Measurements from ENCODE around the gene DGKH. TPM values are rescaled to one million over a fixed set of nuclear protein-coding genes. Genes with fewer than 3 reads are reported as not detected.
"Not testable (repeated sequence)": the region's sequence is repeated elsewhere in the genome, so short reads cannot be mapped to it uniquely, and the experiment has no call there.

DGKH gene
- total and polyA plus RNA-seq, 2 donors (not counting 1 experiment from before 2014, with no cell fraction given) = 6.1 to 7.9 TPM

DNA sequence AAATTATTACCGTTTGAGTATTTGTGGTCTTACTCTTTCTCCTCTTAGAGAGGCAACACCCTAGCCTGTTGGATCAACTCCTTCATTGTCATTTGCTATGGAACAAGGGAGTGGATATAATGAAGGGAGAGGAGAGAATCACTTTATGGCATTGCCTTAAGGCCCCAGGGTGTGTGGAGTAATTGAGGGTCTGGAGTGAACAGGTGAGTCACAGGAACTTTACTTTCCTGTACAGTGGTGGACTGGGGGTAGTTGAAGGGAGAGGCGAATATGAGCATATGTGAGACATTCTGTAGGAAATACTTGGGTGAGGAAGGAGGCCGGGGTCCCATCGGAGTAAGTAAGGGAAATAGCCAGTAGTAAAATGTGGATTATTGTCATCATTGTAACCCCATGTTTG lies 17.0 kb downstream of the DGKH start:
- DNase-seq (ENCODE audit: low read depth in 2 of 2) = no peak
- H3K9me3 ChIP-seq (ENCODE audit: control insufficient read depth, insufficient read depth, low read depth, low read length) = no peaks in the 10 kb centered on the region
- no peaks in the 10 kb centered on the region for H4K20me1 ChIP-seq (ENCODE audit: control insufficient read depth, extremely low read depth, insufficient read depth, low read length)
- TF ChIP-seq, protein P1, sequence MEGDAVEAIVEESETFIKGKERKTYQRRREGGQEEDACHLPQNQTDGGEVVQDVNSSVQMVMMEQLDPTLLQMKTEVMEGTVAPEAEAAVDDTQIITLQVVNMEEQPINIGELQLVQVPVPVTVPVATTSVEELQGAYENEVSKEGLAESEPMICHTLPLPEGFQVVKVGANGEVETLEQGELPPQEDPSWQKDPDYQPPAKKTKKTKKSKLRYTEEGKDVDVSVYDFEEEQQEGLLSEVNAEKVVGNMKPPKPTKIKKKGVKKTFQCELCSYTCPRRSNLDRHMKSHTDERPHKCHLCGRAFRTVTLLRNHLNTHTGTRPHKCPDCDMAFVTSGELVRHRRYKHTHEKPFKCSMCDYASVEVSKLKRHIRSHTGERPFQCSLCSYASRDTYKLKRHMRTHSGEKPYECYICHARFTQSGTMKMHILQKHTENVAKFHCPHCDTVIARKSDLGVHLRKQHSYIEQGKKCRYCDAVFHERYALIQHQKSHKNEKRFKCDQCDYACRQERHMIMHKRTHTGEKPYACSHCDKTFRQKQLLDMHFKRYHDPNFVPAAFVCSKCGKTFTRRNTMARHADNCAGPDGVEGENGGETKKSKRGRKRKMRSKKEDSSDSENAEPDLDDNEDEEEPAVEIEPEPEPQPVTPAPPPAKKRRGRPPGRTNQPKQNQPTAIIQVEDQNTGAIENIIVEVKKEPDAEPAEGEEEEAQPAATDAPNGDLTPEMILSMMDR (conservative IDR thresholded peaks at IDR 0.05 in 1 of 2, IDR thresholded peaks at IDR 0.05 in 1 of 2; ENCODE audit: low read depth in 1 of 2, low read length in 2 of 2) = no peak
- no peak for TF ChIP-seq EZH2 (IDR thresholded peaks at IDR 0.05; ENCODE audit: low read length, missing control alignments)
- no peak overlapping the region for H3K27ac ChIP-seq (ENCODE audit: insufficient read depth, low read length)
- no peak overlapping the region for H3K4me3 ChIP-seq (replicated peaks in 1 of 4; ENCODE audit: control extremely low read depth in 1 of 4, insufficient read depth in 1 of 4, low read depth in 3 of 4, low read length in 4 of 4)
- H3K4me2 ChIP-seq (ENCODE audit: extremely low read depth, insufficient read depth, low read length) = no peak overlapping the region
- no peaks in the 10 kb centered on the region for H3K36me3 ChIP-seq (ENCODE audit: control insufficient read depth, insufficient read depth, low read length)
- peaks cover 4% of the 10 kb centered on the region for H3K79me2 ChIP-seq (ENCODE audit: control insufficient read depth, insufficient read depth, low read length)
- no peak overlapping the region for H2AFZ ChIP-seq (ENCODE audit: low read length)
- peaks cover 6% of the 10 kb centered on the region for H3K4me1 ChIP-seq (ENCODE audit: control insufficient read depth, extremely low read depth, insufficient read depth, low read length)
- no peak overlapping the region for H3K9ac ChIP-seq (ENCODE audit: insufficient read depth, low read length)
- H3K27me3 ChIP-seq (ENCODE audit: control insufficient read depth, insufficient read depth, low read length) = no peaks in the 10 kb centered on the region

DNA sequence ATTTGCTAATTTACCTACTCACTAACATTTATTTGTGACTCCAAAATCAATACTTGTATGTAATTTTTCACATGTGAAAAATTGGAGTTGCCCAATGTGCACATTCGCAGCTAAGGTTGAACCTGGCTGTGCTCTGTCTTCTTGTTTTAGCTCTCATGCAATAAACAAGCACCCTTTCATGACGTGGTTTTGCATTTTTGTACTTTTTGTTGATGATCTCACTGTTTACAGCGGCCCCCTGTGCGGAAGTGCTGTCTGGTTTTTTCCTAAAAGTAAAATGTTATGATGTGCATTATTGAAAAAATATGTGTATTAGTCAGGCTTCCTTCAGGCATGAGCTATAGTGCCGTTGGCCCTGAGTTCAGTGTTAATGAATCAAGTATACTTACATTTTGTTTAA lies 18.1 kb downstream of the DGKH start:
- TF ChIP-seq, protein P1 (conservative IDR thresholded peaks at IDR 0.05 in 1 of 2, IDR thresholded peaks at IDR 0.05 in 1 of 2; ENCODE audit: low read depth in 1 of 2, low read length in 2 of 2) = no peak
- TF ChIP-seq EZH2 (IDR thresholded peaks at IDR 0.05; ENCODE audit: low read length, missing control alignments) = no peak
- peaks cover 6% of the 10 kb centered on the region for H3K4me1 ChIP-seq (ENCODE audit: control insufficient read depth, extremely low read depth, insufficient read depth, low read length)
- peak overlapping the region; percentile 20 for H3K4me2 ChIP-seq (ENCODE audit: extremely low read depth, insufficient read depth, low read length)
- H3K79me2 ChIP-seq (ENCODE audit: control insufficient read depth, insufficient read depth, low read length) = peaks cover 4% of the 10 kb centered on the region
- H3K27me3 ChIP-seq (ENCODE audit: control insufficient read depth, insufficient read depth, low read length) = no peaks in the 10 kb centered on the region
- DNase-seq (ENCODE audit: low read depth in 2 of 2) = peak; percentile 80
- H3K9ac ChIP-seq (ENCODE audit: insufficient read depth, low read length) = no peak overlapping the region
- H2AFZ ChIP-seq (ENCODE audit: low read length) = no peak overlapping the region
- no peak overlapping the region for H3K4me3 ChIP-seq (replicated peaks in 1 of 4; ENCODE audit: control extremely low read depth in 1 of 4, insufficient read depth in 1 of 4, low read depth in 3 of 4, low read length in 4 of 4)
- H3K9me3 ChIP-seq (ENCODE audit: control insufficient read depth, insufficient read depth, low read depth, low read length) = no peaks in the 10 kb centered on the region
- H4K20me1 ChIP-seq (ENCODE audit: control insufficient read depth, extremely low read depth, insufficient read depth, low read length) = no peaks in the 10 kb centered on the region
- peak overlapping the region; percentile 50 for H3K27ac ChIP-seq (ENCODE audit: insufficient read depth, low read length)
- no peaks in the 10 kb centered on the region for H3K36me3 ChIP-seq (ENCODE audit: control insufficient read depth, insufficient read depth, low read length)

DNA sequence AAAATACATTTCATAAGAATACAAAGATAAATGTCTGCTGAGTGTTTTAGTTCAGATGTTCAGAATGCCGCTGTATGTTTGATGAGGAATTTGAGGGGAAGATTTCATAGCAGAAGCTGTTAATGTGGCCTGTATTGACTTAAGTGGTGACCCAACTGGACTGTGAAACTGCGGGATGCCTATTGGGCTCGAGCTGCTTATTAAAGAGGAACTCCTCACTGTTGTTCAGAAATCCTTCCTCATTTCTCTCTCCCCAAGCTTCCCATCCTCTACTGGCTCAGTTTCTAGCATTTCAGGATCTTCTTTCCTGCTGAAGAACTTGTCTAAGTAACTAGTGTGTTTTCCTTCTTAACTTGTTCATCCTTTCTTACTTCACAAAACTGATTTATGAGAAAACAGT lies 20.4 kb downstream of the DGKH start:
- Histone ChIP-seq H3K27me3 (ENCODE audit: control insufficient read depth, insufficient read depth, low read length) (no peaks in the 10 kb centered on the region), H3K9ac (ENCODE audit: insufficient read depth, low read length) (no peak overlapping the region), H3K4me1 (ENCODE audit: control insufficient read depth, extremely low read depth, insufficient read depth, low read length) (peaks cover 6% of the 10 kb centered on the region), H4K20me1 (ENCODE audit: control insufficient read depth, extremely low read depth, insufficient read depth, low read length) (no peaks in the 10 kb centered on the region), H3K36me3 (ENCODE audit: control insufficient read depth, insufficient read depth, low read length) (no peaks in the 10 kb centered on the region), H3K27ac (ENCODE audit: insufficient read depth, low read length) (no peak overlapping the region), H2AFZ (ENCODE audit: low read length) (no peak overlapping the region), H3K4me3 (replicated peaks in 1 of 4; ENCODE audit: control extremely low read depth in 1 of 4, insufficient read depth in 1 of 4, low read depth in 3 of 4, low read length in 4 of 4) (no peak overlapping the region), H3K9me3 (ENCODE audit: control insufficient read depth, insufficient read depth, low read depth, low read length) (no peaks in the 10 kb centered on the region), H3K79me2 (ENCODE audit: control insufficient read depth, insufficient read depth, low read length) (peaks cover 4% of the 10 kb centered on the region), H3K4me2 (ENCODE audit: extremely low read depth, insufficient read depth, low read length) (no peak overlapping the region)
- TF ChIP-seq EZH2 (IDR thresholded peaks at IDR 0.05; ENCODE audit: low read length, missing control alignments) = no peak
- TF ChIP-seq, protein P1 (conservative IDR thresholded peaks at IDR 0.05 in 1 of 2, IDR thresholded peaks at IDR 0.05 in 1 of 2; ENCODE audit: low read depth in 1 of 2, low read length in 2 of 2) = no peak
- no peak for DNase-seq (ENCODE audit: low read depth in 2 of 2)

DNA sequence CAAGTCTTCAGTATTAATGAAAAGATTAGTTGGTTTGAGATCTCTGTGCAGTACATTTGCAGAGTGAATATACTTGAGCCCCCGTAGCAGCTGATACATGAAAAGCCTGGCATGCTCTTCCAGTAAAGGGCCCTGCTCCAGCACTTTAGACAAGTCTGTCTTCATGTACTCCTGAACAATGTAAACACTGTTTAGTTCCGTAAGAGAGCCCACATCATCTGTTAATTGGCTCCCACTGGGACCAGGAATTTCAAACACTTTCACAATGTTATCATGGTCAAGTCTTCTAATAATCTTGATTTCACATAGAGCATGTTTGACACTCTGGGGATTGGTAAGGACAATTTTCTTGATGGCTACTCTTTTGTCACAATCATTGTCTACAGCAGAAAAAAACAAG lies 22.2 kb downstream of the DGKH start:
- not testable (repeated sequence) for H3K4me2 ChIP-seq (ENCODE audit: extremely low read depth, insufficient read depth, low read length); H3K27ac ChIP-seq (ENCODE audit: insufficient read depth, low read length); H3K79me2 ChIP-seq (ENCODE audit: control insufficient read depth, insufficient read depth, low read length); H3K4me1 ChIP-seq (ENCODE audit: control insufficient read depth, extremely low read depth, insufficient read depth, low read length); H3K9ac ChIP-seq (ENCODE audit: insufficient read depth, low read length); H2AFZ ChIP-seq (ENCODE audit: low read length); H3K27me3 ChIP-seq (ENCODE audit: control insufficient read depth, insufficient read depth, low read length); H3K4me3 ChIP-seq (replicated peaks in 1 of 4; ENCODE audit: control extremely low read depth in 1 of 4, insufficient read depth in 1 of 4, low read depth in 3 of 4, low read length in 4 of 4); DNase-seq (ENCODE audit: low read depth in 2 of 2); H4K20me1 ChIP-seq (ENCODE audit: control insufficient read depth, extremely low read depth, insufficient read depth, low read length); H3K36me3 ChIP-seq (ENCODE audit: control insufficient read depth, insufficient read depth, low read length); H3K9me3 ChIP-seq (ENCODE audit: control insufficient read depth, insufficient read depth, low read depth, low read length)

DNA sequence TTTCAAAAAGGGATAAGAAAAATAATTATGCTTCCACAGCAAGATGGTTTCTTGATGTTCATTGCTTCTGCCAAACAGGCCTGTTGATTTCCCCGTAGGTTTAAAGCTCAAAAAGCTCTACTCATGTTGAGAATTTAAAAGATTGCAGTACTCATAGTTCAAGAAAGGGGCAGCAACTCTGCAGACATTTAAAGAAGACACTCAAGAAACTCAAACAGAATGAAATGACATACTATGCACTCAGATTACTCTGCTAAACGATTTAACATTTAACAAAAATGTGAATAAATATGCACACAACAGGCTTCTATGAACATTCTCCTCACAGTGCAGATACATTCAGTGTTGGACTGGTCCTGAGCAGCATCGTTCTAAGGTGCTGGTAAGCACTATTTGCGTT lies 22.7 kb downstream of the DGKH start:
- not testable (repeated sequence) for H3K36me3 ChIP-seq (ENCODE audit: control insufficient read depth, insufficient read depth, low read length); H3K4me2 ChIP-seq (ENCODE audit: extremely low read depth, insufficient read depth, low read length); H3K4me1 ChIP-seq (ENCODE audit: control insufficient read depth, extremely low read depth, insufficient read depth, low read length); H3K9me3 ChIP-seq (ENCODE audit: control insufficient read depth, insufficient read depth, low read depth, low read length); H3K4me3 ChIP-seq (replicated peaks in 1 of 4; ENCODE audit: control extremely low read depth in 1 of 4, insufficient read depth in 1 of 4, low read depth in 3 of 4, low read length in 4 of 4); H2AFZ ChIP-seq (ENCODE audit: low read length); H3K79me2 ChIP-seq (ENCODE audit: control insufficient read depth, insufficient read depth, low read length); H3K27ac ChIP-seq (ENCODE audit: insufficient read depth, low read length); H3K9ac ChIP-seq (ENCODE audit: insufficient read depth, low read length); H3K27me3 ChIP-seq (ENCODE audit: control insufficient read depth, insufficient read depth, low read length); DNase-seq (ENCODE audit: low read depth in 2 of 2); H4K20me1 ChIP-seq (ENCODE audit: control insufficient read depth, extremely low read depth, insufficient read depth, low read length)

Data from fibroblast of lung (primary cell).